ENCODE measurements around the gene SPO11.

- no peak for TF ChIP-seq POLR2AphosphoS5 (IDR thresholded peaks at IDR 0.05)
- TF ChIP-seq CTCF (IDR thresholded peaks at IDR 0.05): no peak
Measured at GRCh38 chr20:57317316-57317788, 12.3 kb upstream of the SPO11 start.
